ENCODE results near the gene C17orf67.

- no peak for TF ChIP-seq CTCF (IDR thresholded peaks at IDR 0.05; ENCODE audit: poor library complexity)
- TF ChIP-seq EZH2 (IDR thresholded peaks at IDR 0.05; ENCODE audit: borderline replicate concordance): no peak
- no peak for TF ChIP-seq EZH2phosphoT487 (IDR thresholded peaks at IDR 0.05; ENCODE audit: low read depth, severe bottlenecking, unreplicated experiment)
These were observed 48.3 kb downstream of the C17orf67 start for GRCh38 chr17:56785405-56785804.
